ENCODE data around the gene TAS2R30. TPM values are rescaled to one million over a fixed set of nuclear protein-coding genes. Genes with fewer than 3 reads are reported as not detected.
"Not testable (repeated sequence)": the region's sequence is repeated elsewhere in the genome, so short reads cannot be mapped to it uniquely, and the experiment has no call there.

Gene TAS2R30
- total RNA-seq, 1 experiment from 2014 or later: 0.74 TPM

GRCh38 chr12:11130999-11131398, 3.4 kb downstream of the TAS2R30 start:
- intact Hi-C loops (cut with micrococcal nuclease; ENCODE audit: unreplicated experiment) (no loop called here), in situ Hi-C loops (cut with HindIII; ENCODE audit: low pct_unique_long_range_greater_than_20kb, low sequenced_read_pairs) (no loop called here)
- POLR2A ChIA-PET: no interaction called here
- Histone ChIP-seq H3K36me3 (ENCODE audit: control insufficient read depth, insufficient read depth, low read length) (no peaks in the 10 kb centered on the region), H3K4me1 (ENCODE audit: control insufficient read depth, insufficient read depth, low read length) (no peaks in the 10 kb centered on the region), H3K4me3 (ENCODE audit: low read depth in 2 of 2, low read length in 2 of 2) (no peak overlapping the region), H3K27ac (ENCODE audit: low read length) (no peak overlapping the region), H3K9me3 (ENCODE audit: control insufficient read depth, insufficient read depth, low read depth, low read length) (no peaks in the 10 kb centered on the region), H3K27me3 (ENCODE audit: control insufficient read depth, insufficient read depth, low read length) (no peaks in the 10 kb centered on the region)
- CTCF ChIA-PET: no interaction called here
- ATAC-seq (no peak), DNase-seq (ENCODE audit: low read depth, low spot score) (no peak)
- TF ChIP-seq REST (IDR thresholded peaks at IDR 0.05; ENCODE audit: insufficient read depth in 1 of 2, low read depth in 2 of 2, low read length in 1 of 2) (no peak), CTCF (IDR thresholded peaks at IDR 0.05) (no peak), SIN3A (IDR thresholded peaks at IDR 0.05; ENCODE audit: borderline replicate concordance, insufficient read depth, low read depth, low read length) (no peak), TCF7L2 (IDR thresholded peaks at IDR 0.05; ENCODE audit: low read depth, low read length) (no peak), POLR2AphosphoS5 (IDR thresholded peaks at IDR 0.05; ENCODE audit: low read depth, low read length) (no peak)
- no TSS peak for BruUV-seq (replicated peaks)

GRCh38 chr12:11130382-11130781, 4.1 kb downstream of the TAS2R30 start:
- DNase-seq (ENCODE audit: low read depth, low spot score) (no peak), ATAC-seq (no peak)
- ChIA-PET POLR2A (no interaction called here), CTCF (no interaction called here)
- TF ChIP-seq SIN3A (IDR thresholded peaks at IDR 0.05; ENCODE audit: borderline replicate concordance, insufficient read depth, low read depth, low read length): no peak
- no peak for TF ChIP-seq TCF7L2 (IDR thresholded peaks at IDR 0.05; ENCODE audit: low read depth, low read length)
- no peak for TF ChIP-seq POLR2AphosphoS5 (IDR thresholded peaks at IDR 0.05; ENCODE audit: low read depth, low read length)
- Histone ChIP-seq H3K4me1 (ENCODE audit: control insufficient read depth, insufficient read depth, low read length) (no peaks in the 10 kb centered on the region), H3K36me3 (ENCODE audit: control insufficient read depth, insufficient read depth, low read length) (no peaks in the 10 kb centered on the region), H3K27me3 (ENCODE audit: control insufficient read depth, insufficient read depth, low read length) (no peaks in the 10 kb centered on the region), H3K9me3 (ENCODE audit: control insufficient read depth, insufficient read depth, low read depth, low read length) (no peaks in the 10 kb centered on the region; the same call in 1 of the 2 replicates), H3K4me3 (ENCODE audit: low read depth in 2 of 2, low read length in 2 of 2) (no peak overlapping the region), H3K27ac (ENCODE audit: low read length) (no peak overlapping the region)
- in situ Hi-C loops (cut with HindIII; ENCODE audit: low pct_unique_long_range_greater_than_20kb, low sequenced_read_pairs): no loop called here
- intact Hi-C loops (cut with micrococcal nuclease; ENCODE audit: unreplicated experiment): no loop called here
- no TSS peak for BruUV-seq (replicated peaks)

GRCh38 chr12:11114130-11114529, 20.3 kb downstream of the TAS2R30 start:
- H3K36me3 ChIP-seq (ENCODE audit: control insufficient read depth, insufficient read depth, low read length); H3K4me1 ChIP-seq (ENCODE audit: control insufficient read depth, insufficient read depth, low read length); ATAC-seq; BruUV-seq (replicated peaks); H3K9me3 ChIP-seq (ENCODE audit: control insufficient read depth, insufficient read depth, low read depth, low read length); H3K27ac ChIP-seq (ENCODE audit: low read length); CTCF ChIA-PET; intact Hi-C loops (cut with micrococcal nuclease; ENCODE audit: unreplicated experiment); H3K27me3 ChIP-seq (ENCODE audit: control insufficient read depth, insufficient read depth, low read length); in situ Hi-C loops (cut with HindIII; ENCODE audit: low pct_unique_long_range_greater_than_20kb, low sequenced_read_pairs); DNase-seq (ENCODE audit: low read depth, low spot score); H3K4me3 ChIP-seq (ENCODE audit: low read depth in 2 of 2, low read length in 2 of 2); POLR2A ChIA-PET: not testable (repeated sequence)

GRCh38 chr12:11111213-11111612, 23.2 kb downstream of the TAS2R30 start:
- CTCF ChIA-PET; H3K27ac ChIP-seq (ENCODE audit: low read length); DNase-seq (ENCODE audit: low read depth, low spot score); H3K9me3 ChIP-seq (ENCODE audit: control insufficient read depth, insufficient read depth, low read depth, low read length); BruUV-seq (replicated peaks); ATAC-seq; intact Hi-C loops (cut with micrococcal nuclease; ENCODE audit: unreplicated experiment); H3K4me1 ChIP-seq (ENCODE audit: control insufficient read depth, insufficient read depth, low read length); H3K27me3 ChIP-seq (ENCODE audit: control insufficient read depth, insufficient read depth, low read length); POLR2A ChIA-PET; H3K4me3 ChIP-seq (ENCODE audit: low read depth in 2 of 2, low read length in 2 of 2); H3K36me3 ChIP-seq (ENCODE audit: control insufficient read depth, insufficient read depth, low read length); in situ Hi-C loops (cut with HindIII; ENCODE audit: low pct_unique_long_range_greater_than_20kb, low sequenced_read_pairs): not testable (repeated sequence)

All from Panc1 (cell line).